Neural progenitor cell (in vitro differentiated cells): ENCODE results near the gene ZC3H13. TPM values are rescaled to one million over a fixed set of nuclear protein-coding genes. Genes with fewer than 3 reads are reported as not detected.

Source experiments
- DNase-seq: peaks from one replicate; pipeline ENCODE4 v3.0.0-alpha.2; 2016; ENCODE audit warnings: low spot score
- H2AFZ ChIP-seq: fragments of 200-600 bp; sonication (generic); replicated peaks from 2 replicates; pipeline ENCODE4 v1.6.1; 2016; ENCODE audit warnings: antibody characterized with exemption
- H3F3A ChIP-seq: fragments of 200-600 bp; sonication (generic); 2 replicates; pipeline ENCODE4 v1.6.1; 2016; ENCODE audit warnings: antibody characterized with exemption, low read depth
- H3K27ac ChIP-seq: fragments of 200-600 bp; sonication (generic); 2 replicates; pipeline ENCODE4 v1.5.1; 2016; ENCODE audit warnings: mild to moderate bottlenecking
- H3K27me3 ChIP-seq: fragments of 200-600 bp; sonication (generic); 2 replicates; pipeline ENCODE4 v1.6.1; 2016; ENCODE audit warnings: mild to moderate bottlenecking, moderate library complexity
- H3K36me3 ChIP-seq: fragments of 200-600 bp; sonication (generic); 2 replicates; pipeline ENCODE4 v1.5.1; 2016
- H3K4me1 ChIP-seq: fragments of 200-600 bp; sonication (generic); 2 replicates; pipeline ENCODE4 v1.6.1; 2016; ENCODE audit warnings: mixed run types
- H3K4me2 ChIP-seq: fragments of 200-600 bp; sonication (generic); 2 replicates; pipeline ENCODE4 v1.6.1; 2016
- H3K4me3 ChIP-seq: fragments of 200-600 bp; sonication (generic); 2 replicates; pipeline ENCODE4 v1.5.1; 2016
- H3K79me2 ChIP-seq: fragments of 200-600 bp; sonication (generic); 2 replicates; pipeline ENCODE4 v1.6.1; 2016; ENCODE audit warnings: low read depth
- H3K9ac ChIP-seq: fragments of 200-600 bp; sonication (generic); 2 replicates; pipeline ENCODE4 v1.6.1; 2016
- H3K9me3 ChIP-seq: fragments of 200-600 bp; sonication (generic); 2 replicates; pipeline ENCODE4 v1.5.1; 2016; ENCODE audit warnings: low read depth
- H4K20me1 ChIP-seq: fragments of 200-600 bp; sonication (generic); 2 replicates; pipeline ENCODE4 v1.6.1; 2016; ENCODE audit warnings: low read depth
- H3K27ac Mint-ChIP-seq: 3 replicates; pipeline ENCODE4 v1.8.0; 2021; ENCODE audit warnings: mixed read lengths
- H3K27me3 Mint-ChIP-seq: 2 replicates; pipeline ENCODE4 v1.8.0; 2022; ENCODE audit warnings: low read depth, mild to moderate bottlenecking, inconsistent platforms, moderate library complexity, mixed read lengths; ENCODE audit not compliant: insufficient read depth
- H3K36me3 Mint-ChIP-seq: 3 replicates; pipeline ENCODE4 v1.8.0; 2021; ENCODE audit warnings: mixed read lengths
- H3K4me1 Mint-ChIP-seq: 3 replicates; pipeline ENCODE4 v1.8.0; 2021; ENCODE audit warnings: mixed read lengths
- H3K4me3 Mint-ChIP-seq: 3 replicates; pipeline ENCODE4 v1.8.0; 2021; ENCODE audit warnings: mild to moderate bottlenecking, moderate library complexity, mixed read lengths
- H3K9me3 Mint-ChIP-seq: 3 replicates; pipeline ENCODE4 v1.8.0; 2020; ENCODE audit warnings: mixed read lengths
- CTCF ChIP-seq: fragments of 200-600 bp; sonication (generic); IDR thresholded peaks from 2 replicates; pipeline ENCODE4 v1.5.1; 2017; ENCODE audit warnings: antibody characterized with exemption, mild to moderate bottlenecking
- EZH2 ChIP-seq: fragments of 200-600 bp; sonication (generic); IDR thresholded peaks from 2 replicates; pipeline ENCODE4 v1.6.1; 2017; ENCODE audit warnings: antibody characterized with exemption, mild to moderate bottlenecking, moderate library complexity
- EZH2phosphoT487 ChIP-seq: fragments of 200-600 bp; sonication (generic); IDR thresholded peaks from 2 replicates; pipeline ENCODE4 v1.6.1; 2017; ENCODE audit warnings: antibody characterized with exemption
- total RNA-seq: library from RNA; depleted of rRNA; stranded (reverse); fragments of >200 nt; gene quantifications from 2 replicates; pipeline ENCODE4 v1.2.3, GENCODE V29; 2015; ENCODE audit warnings: low replicate concordance

Gene ZC3H13
- total RNA-seq, 1 donor from 2014 or later: 41.4 TPM

GRCh38 chr13:46087481-46087880 lies 34.9 kb upstream of the ZC3H13 start:
- TF ChIP-seq EZH2 (no peak), EZH2phosphoT487 (no peak), CTCF (no peak)
- Histone ChIP-seq H3F3A (no peaks in the 10 kb centered on the region), H2AFZ (no peak overlapping the region), H3K27ac (no peak overlapping the region), H3K9ac (no peak overlapping the region), H3K9me3 (no peaks in the 10 kb centered on the region), H3K27me3 (no peaks in the 10 kb centered on the region), H3K4me1 (no peaks in the 10 kb centered on the region), H3K4me3 (no peak overlapping the region), H3K36me3 (no peaks in the 10 kb centered on the region), H3K4me2 (no peak overlapping the region), H3K79me2 (no peaks in the 10 kb centered on the region), H4K20me1 (no peaks in the 10 kb centered on the region)
- Mint-ChIP-seq H3K36me3 (no peaks in the 10 kb centered on the region), H3K27ac (no peak overlapping the region), H3K4me1 (no peaks in the 10 kb centered on the region), H3K9me3 (no peaks in the 10 kb centered on the region), H3K27me3 (no peaks in the 10 kb centered on the region), H3K4me3 (no peak overlapping the region)
- DNase-seq: no peak

- H3K27me3 Mint-ChIP-seq: no peaks in the 10 kb centered on the region
- no peak overlapping the region for H3K27ac Mint-ChIP-seq
- no peaks in the 10 kb centered on the region for H3F3A ChIP-seq
- H3K9ac ChIP-seq: no peak overlapping the region
- no peaks in the 10 kb centered on the region for H3K4me1 ChIP-seq
- H3K4me3 Mint-ChIP-seq: no peak overlapping the region
- no peak for DNase-seq
- H3K4me3 ChIP-seq: no peak overlapping the region
- H3K36me3 ChIP-seq: no peaks in the 10 kb centered on the region
- no peak overlapping the region for H2AFZ ChIP-seq
- H3K27ac ChIP-seq: no peak overlapping the region
- no peaks in the 10 kb centered on the region for H3K36me3 Mint-ChIP-seq
- TF ChIP-seq EZH2: no peak
- H3K4me1 Mint-ChIP-seq: no peaks in the 10 kb centered on the region
- H4K20me1 ChIP-seq: no peaks in the 10 kb centered on the region
- no peaks in the 10 kb centered on the region for H3K9me3 ChIP-seq
- no peaks in the 10 kb centered on the region for H3K79me2 ChIP-seq
- H3K4me2 ChIP-seq: no peak overlapping the region
- H3K9me3 Mint-ChIP-seq: no peaks in the 10 kb centered on the region
- no peaks in the 10 kb centered on the region for H3K27me3 ChIP-seq
Observed at GRCh38 chr13:46086985-46087384, 34.4 kb upstream of the ZC3H13 start.

GRCh38 chr13:46086421-46086922 lies 33.9 kb upstream of the ZC3H13 start:
- no peak overlapping the region for H3K27ac ChIP-seq
- no peaks in the 10 kb centered on the region for H3K27me3 ChIP-seq
- H3K36me3 Mint-ChIP-seq: no peaks in the 10 kb centered on the region
- no peaks in the 10 kb centered on the region for H3K79me2 ChIP-seq
- no peak for DNase-seq
- H3K4me1 ChIP-seq: no peaks in the 10 kb centered on the region
- H3K9me3 ChIP-seq: no peaks in the 10 kb centered on the region
- no peak overlapping the region for H3K9ac ChIP-seq
- H3K27me3 Mint-ChIP-seq: no peaks in the 10 kb centered on the region
- no peaks in the 10 kb centered on the region for H3K4me1 Mint-ChIP-seq
- TF ChIP-seq EZH2: no peak
- no peak for TF ChIP-seq CTCF
- no peak for TF ChIP-seq EZH2phosphoT487
- no peaks in the 10 kb centered on the region for H4K20me1 ChIP-seq
- no peak overlapping the region for H3K27ac Mint-ChIP-seq
- no peaks in the 10 kb centered on the region for H3F3A ChIP-seq
- no peak overlapping the region for H3K4me3 Mint-ChIP-seq
- H3K4me3 ChIP-seq: no peak overlapping the region
- H2AFZ ChIP-seq: no peak overlapping the region
- H3K4me2 ChIP-seq: no peak overlapping the region
- H3K9me3 Mint-ChIP-seq: no peaks in the 10 kb centered on the region
- H3K36me3 ChIP-seq: no peaks in the 10 kb centered on the region

GRCh38 chr13:46085737-46086136 lies 33.2 kb upstream of the ZC3H13 start:
- Histone ChIP-seq H3K4me3 (no peak overlapping the region), H2AFZ (no peak overlapping the region), H3K4me2 (no peak overlapping the region), H3K9me3 (no peaks in the 10 kb centered on the region), H3K27me3 (no peaks in the 10 kb centered on the region), H3K79me2 (no peaks in the 10 kb centered on the region), H3K36me3 (no peaks in the 10 kb centered on the region), H4K20me1 (no peaks in the 10 kb centered on the region), H3K27ac (no peak overlapping the region), H3K9ac (no peak overlapping the region), H3F3A (no peaks in the 10 kb centered on the region), H3K4me1 (no peaks in the 10 kb centered on the region)
- DNase-seq: no peak
- TF ChIP-seq CTCF (no peak), EZH2 (no peak), EZH2phosphoT487 (no peak)
- Mint-ChIP-seq H3K4me3 (no peak overlapping the region), H3K27ac (no peak overlapping the region), H3K9me3 (no peaks in the 10 kb centered on the region), H3K4me1 (no peaks in the 10 kb centered on the region), H3K36me3 (no peaks in the 10 kb centered on the region), H3K27me3 (no peaks in the 10 kb centered on the region)
